Motor neuron (in vitro differentiated cells): ENCODE data around the gene EXOC2. TPM values are rescaled to one million over a fixed set of nuclear protein-coding genes. Genes with fewer than 3 reads are reported as not detected.
A peak's percentile ranks its signal among the peaks of the same experiment; 100 is the strongest.

ENCODE experiments used
- ATAC-seq, 8 experiments: fragments of 200-7000 bp; cut with Tn5 transposase; replicated peaks in 6 of 8; 2 replicates each; pipeline ENCODE4 v1.8.0; 2021; ENCODE audit warnings: mild to moderate bottlenecking in 8 of 8, moderate library complexity in 8 of 8
- H3K27ac ChIP-seq, 2 donors: fragments of 250-450 bp; sonication (Bioruptor Pico); 2 replicates each; pipeline ENCODE4 v1.9.0; 2021; ENCODE audit warnings: antibody characterized with exemption in 2 of 2, mild to moderate bottlenecking in 2 of 2, moderate library complexity in 1 of 2
- H3K4me1 ChIP-seq, 2 donors: fragments of 250-450 bp; sonication (Bioruptor Pico); replicated peaks in 1 of 2; 2 replicates each; pipeline ENCODE4 v1.6.1; 2021; ENCODE audit warnings: antibody characterized with exemption in 2 of 2, mild to moderate bottlenecking in 2 of 2, moderate library complexity in 1 of 2
- H3K4me3 ChIP-seq, 5 donors: fragments of 250-450 bp; sonication (Bioruptor Pico); 2 replicates each; pipeline ENCODE4 v1.9.0; 2021; ENCODE audit warnings: antibody characterized with exemption in 5 of 5, mild to moderate bottlenecking in 5 of 5, moderate library complexity in 4 of 5
- WGBS, 10 experiments: fragments of 450-650 bp; shearing (Covaris generic); methylation state at CpG; one replicate each; pipeline ENCODE4 v1.0.0; 2022; 5-methylcytosine and 5-hydroxymethylcytosine counted together
- in situ Hi-C, 9 experiments: fragments of 400-800 bp; cut with MboI; loops; one replicate each; pipeline ENCODE4 v1.15.0; 2021; ENCODE audit warnings: low sequenced_read_pairs in 9 of 9, low pct_unique_long_range_greater_than_20kb in 2 of 9; ENCODE audit not compliant: unreplicated experiment in 9 of 9
- total RNA-seq, 8 experiments: library from RNA; unstranded; fragments of 300-600 nt; gene quantifications; 2 replicates each; pipeline versions ENCODE4 v1.2.3 to v1.2.4, GENCODE V29; 2022

Gene EXOC2
- total RNA-seq, 8 experiments from 2014 or later = 18.0 to 40.8 (median 20.9) TPM

- in situ Hi-C loops = no loop called here
- no peak for ATAC-seq
- WGBS, 10 experiments = 83 to 100% (median 89%) methylated on average over 2 to 7 of the region's 7 CpGs; no CpG with 5 or more reads in 2 of the 10 experiments
Observed at GRCh38 chr6:718345-718744, 25.4 kb upstream of the EXOC2 start.

GRCh38 chr6:717135-717534 lies 24.2 kb upstream of the EXOC2 start:
- Histone ChIP-seq H3K27ac (no peak overlapping the region), H3K4me1 (peaks cover 3 to 9% of the 10 kb centered on the region in 2 donors), H3K4me3 (no peak overlapping the region)
- in situ Hi-C loops = no loop called here
- no peak for ATAC-seq
- 75 to 100% (median 92%) methylated on average over 1 to 11 of the region's 11 CpGs; no CpG with 5 or more reads in 1 of the 10 experiments for WGBS, 10 experiments

More at GRCh38 chr6:718345-718744, 25.4 kb upstream of the EXOC2 start:
- H3K4me3 ChIP-seq = no peak overlapping the region
- peaks cover 3 to 9% of the 10 kb centered on the region in 2 donors for H3K4me1 ChIP-seq
- no peak overlapping the region for H3K27ac ChIP-seq

GRCh38 chr6:715709-716491 lies 23.0 kb upstream of the EXOC2 start:
- ATAC-seq = peak in 1 of 8 experiments; percentile 20
- no peak overlapping the region for H3K4me3 ChIP-seq
- 62 to 100% (median 80%) methylated on average over 2 to 13 of the region's 13 CpGs for WGBS, 10 experiments
- in situ Hi-C loops = no loop called here
- peaks cover 3 to 16% of the 10 kb centered on the region in 2 donors for H3K4me1 ChIP-seq
- H3K27ac ChIP-seq = no peak overlapping the region

- Histone ChIP-seq H3K4me1 (peaks cover 3 to 20% of the 10 kb centered on the region in 2 donors), H3K27ac (no peak overlapping the region), H3K4me3 (no peak overlapping the region)
- 82 to 100% (median 93%) methylated on average over 1 to 4 of the region's 4 CpGs; no CpG with 5 or more reads in 1 of the 10 experiments for WGBS, 10 experiments
- in situ Hi-C loops = no loop called here
- no peak for ATAC-seq
Observed at GRCh38 chr6:714100-714499, 21.2 kb upstream of the EXOC2 start.

- 56 to 98% (median 83%) methylated on average over 2 to 5 of the region's 5 CpGs; no CpG with 5 or more reads in 2 of the 10 experiments for WGBS, 10 experiments
- no peak overlapping the region for H3K27ac ChIP-seq
- ATAC-seq = peak in 3 of 8 experiments; percentile 20 to 52 (median 44)
- in situ Hi-C loops = no loop called here
- peaks cover 3 to 20% of the 10 kb centered on the region in 2 donors for H3K4me1 ChIP-seq
- H3K4me3 ChIP-seq = no peak overlapping the region
Observed at GRCh38 chr6:713351-713750, 20.4 kb upstream of the EXOC2 start.

GRCh38 chr6:712805-713204 lies 19.9 kb upstream of the EXOC2 start:
- no peak overlapping the region for H3K27ac ChIP-seq
- ATAC-seq = no peak
- in situ Hi-C loops = no loop called here
- H3K4me3 ChIP-seq = no peak overlapping the region
- peaks cover 3 to 20% of the 10 kb centered on the region in 2 donors for H3K4me1 ChIP-seq
- WGBS, 10 experiments = 83 to 100% (median 88%) methylated on average over 1 to 7 of the region's 8 CpGs; no CpG with 5 or more reads in 3 of the 10 experiments

GRCh38 chr6:711925-712324 lies 19.0 kb upstream of the EXOC2 start:
- in situ Hi-C loops = no loop called here
- Histone ChIP-seq H3K27ac (no peak overlapping the region), H3K4me3 (no peak overlapping the region), H3K4me1 (peaks cover 3 to 20% of the 10 kb centered on the region in 2 donors)
- no peak for ATAC-seq

- in situ Hi-C loops = no loop called here
- peak overlapping the region; percentile 13 to 30 (median 27) for H3K4me3 ChIP-seq
- peak; percentile 83 to 94 (median 88) for ATAC-seq
- peaks cover 2 to 12% of the 10 kb centered on the region in 2 donors for H3K4me1 ChIP-seq
- WGBS, 10 experiments = 3 to 28% (median 8%) methylated on average over 2 to 33 of the region's 55 CpGs
- H3K27ac ChIP-seq = peak overlapping the region in 1 of 2 donors; percentile 2
Observed at GRCh38 chr6:710601-711571, 17.9 kb upstream of the EXOC2 start.

GRCh38 chr6:709471-710056 lies 16.6 kb upstream of the EXOC2 start:
- WGBS, 10 experiments = 50 to 96% (median 86%) methylated on average over 2 to 3 of the region's 3 CpGs
- Histone ChIP-seq H3K4me3 (no peak overlapping the region), H3K4me1 (peaks cover 0 to 11% of the 10 kb centered on the region in 2 donors), H3K27ac (no peak overlapping the region)
- in situ Hi-C loops = no loop called here
- no peak for ATAC-seq

- in situ Hi-C loops = no loop called here
- peaks cover 0 to 16% of the 10 kb centered on the region in 2 donors for H3K4me1 ChIP-seq
- H3K4me3 ChIP-seq = no peak overlapping the region
- ATAC-seq = no peak
- no peak overlapping the region for H3K27ac ChIP-seq
- 43 to 79% (median 74%) methylated on average over 2 to 6 of the region's 6 CpGs; no CpG with 5 or more reads in 2 of the 10 experiments for WGBS, 10 experiments
Observed at GRCh38 chr6:708237-708598, 15.3 kb upstream of the EXOC2 start.

- Histone ChIP-seq H3K4me1 (peaks cover 0 to 16% of the 10 kb centered on the region in 2 donors), H3K4me3 (no peak overlapping the region), H3K27ac (no peak overlapping the region)
- 79 to 97% (median 85%) methylated on average over 3 to 10 of the region's 10 CpGs; no CpG with 5 or more reads in 1 of the 10 experiments for WGBS, 10 experiments
- ATAC-seq = no peak
- in situ Hi-C loops = no loop called here
Observed at GRCh38 chr6:707576-708236, 14.8 kb upstream of the EXOC2 start.

GRCh38 chr6:706819-707381 lies 14.0 kb upstream of the EXOC2 start:
- 8 to 100% (median 72%) methylated on average over 1 to 4 of the region's 8 CpGs; no CpG with 5 or more reads in 6 of the 10 experiments for WGBS, 10 experiments
- ATAC-seq = peak in 2 of 8 experiments; percentile 7 to 12
- Histone ChIP-seq H3K27ac (no peak overlapping the region), H3K4me3 (no peak overlapping the region), H3K4me1 (peaks cover 0 to 19% of the 10 kb centered on the region in 2 donors)
- in situ Hi-C loops = no loop called here
